K562 (cell line): ENCODE results near the gene ANKRD33. TPM values are rescaled to one million over a fixed set of nuclear protein-coding genes. Genes with fewer than 3 reads are reported as not detected.

Experiments used
- ATAC-seq: fragments of 200-7000 bp; cut with Tn5 transposase; 3 replicates; pipeline ENCODE4 v1.9.1; 2020; ENCODE audit warnings: moderate library complexity
- BruUV-seq: library from RNA; stranded (reverse); fragments of 400-500 nt; replicated peaks from 2 replicates; lab custom pipeline; 2021; lab: Mats Ljungman, UMichigan
- CTCF ChIA-PET: fragments of 300-600 bp; formaldehyde crosslinking; extraction: SDS; loops from one replicate; lab custom pipeline; 2021; ENCODE audit warnings: low intra/inter-chr PET ratio; lab: Yijun Ruan, JAX
- POLR2A ChIA-PET: fragments of 300-600, 350-650 bp; sonication (Branson Sonifier 250); formaldehyde crosslinking; extraction: SDS; loops from one replicate; lab custom pipeline; 2021; ENCODE audit warnings: antibody characterized with exemption, inconsistent platforms; lab: Yijun Ruan, JAX
- DNase-seq, 4 experiments: peaks; one replicate each; pipeline versions ENCODE4 v3.0.0 to v3.0.0-alpha.2; 2011 to 2018; ENCODE audit warnings: low spot score in 3 of 4, mixed read lengths in 3 of 4; ENCODE audit errors: extremely low read depth in 1 of 4
- FAIRE-seq: peaks from 2 replicates; lab custom pipeline; 2011; peaks lifted over from hg19 to GRCh38; lab: Jason Lieb, UNC
- H2AFZ ChIP-seq: 2 replicates; pipeline ENCODE4 v1.6.0; 2011; ENCODE audit warnings: low read depth, low read length, control low read depth, inconsistent platforms
- H3K27ac ChIP-seq: fragments of 200-600 bp; 3 replicates; pipeline ENCODE4 v1.8.0; 2011; ENCODE audit warnings: low read depth, mild to moderate bottlenecking, control low read depth, inconsistent platforms, low read length, moderate library complexity, mixed read lengths; ENCODE audit errors: extremely low read depth
- H3K27me3 ChIP-seq, 2 experiments: fragments of 300-600 bp in 1 of 2; 2 replicates in 1 of 2; 3 replicates in 1 of 2; pipeline versions ENCODE4 v1.6.0 to v1.8.0; 2011; ENCODE audit warnings: inconsistent platforms in 2 of 2, low read length in 2 of 2, mild to moderate bottlenecking in 1 of 2, mixed read lengths in 1 of 2, moderate library complexity in 1 of 2; ENCODE audit not compliant: control insufficient read depth in 2 of 2, insufficient read depth in 2 of 2
- H3K36me3 ChIP-seq: fragments of 300-600 bp; 3 replicates; pipeline ENCODE4 v1.8.0; 2011; ENCODE audit warnings: mild to moderate bottlenecking, low read length, inconsistent platforms; ENCODE audit not compliant: control insufficient read depth, insufficient read depth
- H3K4me1 ChIP-seq, 2 experiments: fragments of 200-600 bp in 1 of 2; replicated peaks in 1 of 2; 2 replicates in 1 of 2; 3 replicates in 1 of 2; pipeline versions ENCODE4 v1.5.1 to v1.8.0; 2011; ENCODE audit warnings: inconsistent platforms in 2 of 2, low read length in 2 of 2, mild to moderate bottlenecking in 1 of 2, mixed read lengths in 1 of 2, moderate library complexity in 1 of 2; ENCODE audit not compliant: control insufficient read depth in 2 of 2, insufficient read depth in 2 of 2
- H3K4me2 ChIP-seq: 2 replicates; pipeline ENCODE4 v1.6.1; 2011; ENCODE audit warnings: low read length, control low read depth, inconsistent platforms, mixed read lengths; ENCODE audit not compliant: insufficient read depth
- H3K4me3 ChIP-seq: fragments of 200-600 bp; sonication (generic), shearing (Covaris generic); 2 replicates; pipeline ENCODE4 v1.5.1; 2016; ENCODE audit warnings: control low read depth, inconsistent platforms
- H3K79me2 ChIP-seq: fragments of 200-600 bp; 3 replicates; pipeline ENCODE4 v1.8.0; 2011; ENCODE audit warnings: low read length, inconsistent platforms; ENCODE audit not compliant: control insufficient read depth, insufficient read depth
- H3K9ac ChIP-seq, 2 experiments: 2 replicates each; pipeline versions ENCODE4 v1.6.0 to v1.6.1; 2011; ENCODE audit warnings: low read depth in 2 of 2, low read length in 2 of 2, control low read depth in 1 of 2, inconsistent platforms in 1 of 2, mild to moderate bottlenecking in 1 of 2, mixed read lengths in 1 of 2; ENCODE audit not compliant: insufficient read depth in 1 of 2
- H3K9me1 ChIP-seq: one replicate; pipeline ENCODE4 v1.6.0; 2011; ENCODE audit warnings: inconsistent platforms, mild to moderate bottlenecking, low read length, moderate library complexity; ENCODE audit not compliant: control insufficient read depth, insufficient read depth
- H3K9me3 ChIP-seq: replicated peaks from 2 replicates; pipeline ENCODE4 v1.5.1; 2011; ENCODE audit warnings: low read depth, low read length, inconsistent platforms; ENCODE audit not compliant: control insufficient read depth, insufficient read depth
- H4K20me1 ChIP-seq: replicated peaks from 2 replicates; pipeline ENCODE4 v1.6.1; 2011; ENCODE audit warnings: low read length, inconsistent platforms, mixed read lengths; ENCODE audit not compliant: control insufficient read depth, insufficient read depth
- EGR1 ChIP-seq: fragments of 450-650 bp; conservative IDR thresholded peaks from 2 replicates; pipeline ENCODE4 v1.6.1; 2017; ENCODE audit warnings: mild to moderate bottlenecking
- EZH2 ChIP-seq: IDR thresholded peaks from 2 replicates; pipeline ENCODE4 v1.6.1; 2012; ENCODE audit warnings: low read depth, mild to moderate bottlenecking, inconsistent platforms, low read length, borderline replicate concordance
- NCOA6 ChIP-seq: fragments of 450-650 bp; IDR thresholded peaks from 2 replicates; pipeline ENCODE4 v1.6.1; 2017; ENCODE audit warnings: mild to moderate bottlenecking
- NR2C1 ChIP-seq, 2 experiments: fragments of 450-650 bp; IDR thresholded peaks; 2 replicates each; pipeline ENCODE4 v1.6.1; 2017; ENCODE audit warnings: mild to moderate bottlenecking in 2 of 2, antibody characterized with exemption in 1 of 2, inconsistent platforms in 1 of 2, missing compliant biosample characterization in 1 of 2, missing genetic modification characterization in 1 of 2
- NR2C2 ChIP-seq, 2 experiments: fragments of 200-800 bp in 1 of 2; sonication (Bioruptor generic) in 1 of 2; sonication (generic) in 1 of 2; formaldehyde crosslinking in 1 of 2; IDR thresholded peaks; 2 replicates each; pipeline versions ENCODE4 v1.6.1 to v1.8.0; 2016 to 2022; ENCODE audit warnings: mild to moderate bottlenecking in 1 of 2, missing compliant biosample characterization in 1 of 2, missing genetic modification characterization in 1 of 2, missing genetic modification reagents in 1 of 2
- SREBF2 ChIP-seq: sonication (generic); formaldehyde crosslinking; IDR thresholded peaks from 2 replicates; pipeline ENCODE4 v1.4.0; 2020; ENCODE audit warnings: mild to moderate bottlenecking, missing genetic modification reagents
- WHSC1 ChIP-seq: IDR thresholded peaks from one replicate; pipeline ENCODE4 v1.6.1; 2012; ENCODE audit warnings: low read length, control low read depth, inconsistent platforms
- ZBTB7A ChIP-seq: IDR thresholded peaks from 2 replicates; pipeline ENCODE4 v1.6.1; 2011; ENCODE audit warnings: low read depth, mild to moderate bottlenecking, low read length, moderate library complexity, borderline replicate concordance; ENCODE audit not compliant: control insufficient read depth
- ZNF146 ChIP-seq: IDR thresholded peaks from one replicate; pipeline ENCODE4 v1.6.1; 2018; ENCODE audit warnings: missing compliant biosample characterization; ENCODE audit not compliant: unreplicated experiment
- WGBS: fragments of 100-300 bp; shearing (Covaris generic); methylation state at CpG from one replicate; pipeline ENCODE4 v1.1.6; 2016; ENCODE audit warnings: low coverage, mixed read lengths; ENCODE audit not compliant: insufficient coverage; ENCODE audit errors: missing lambda C conversion rate; 5-methylcytosine and 5-hydroxymethylcytosine counted together
- in situ Hi-C: fragments of 300-500 bp; cut with MboI; formaldehyde crosslinking; loops from 4 replicates; pipeline ENCODE4 v1.15.0; 2018; ENCODE audit warnings: inconsistent platforms, mixed read lengths
- intact Hi-C: fragments of 100-400 bp; cut with micrococcal nuclease; formaldehyde crosslinking; loops from 2 replicates; pipeline ENCODE4 v1.14.2; 2022
- polyA plus RNA-seq, 8 experiments: library from polyadenylated mRNA; depleted of rRNA in 4 of 8; stranded (reverse) in 5 of 8; unstranded in 3 of 8; fragments of >200 nt; fragmentation: Nextera tagmentation in 2 of 8; fragmentation: Illumina TruSeq in 1 of 8; extraction: Ambion mirVana in 2 of 8; extraction: Trizol in 1 of 8; gene quantifications; 2 replicates each; pipeline versions ENCODE4 v1.2.1 to v1.2.3, GENCODE V29; 2011 to 2014; ENCODE audit warnings: inconsistent platforms in 1 of 8, missing spikeins in 1 of 8
- total RNA-seq, 7 experiments: library from RNA; depleted of rRNA in 6 of 7; stranded (reverse); fragments of >200 nt in 6 of 7; fragmentation: Illumina TruSeq in 2 of 7; extraction: Trizol in 2 of 7; gene quantifications; 2 replicates each; pipeline versions ENCODE4 v1.2.1 to v1.2.3, GENCODE V29; 2011 to 2021; ENCODE audit warnings: low replicate concordance in 1 of 7

The ANKRD33 gene
- total and polyA plus RNA-seq, 9 of the 15 experiments (the other 6 are each of a cell fraction or from before 2014, with no cell fraction given): 0.04 to 0.11 (median 0.07) TPM; not detected in 4

- TF ChIP-seq WHSC1 (no peak), EZH2 (no peak)
- TF ChIP-seq, all 486 proteins: peak for 0
Measured at GRCh38 chr12:51848326-51848727, 39.6 kb upstream of the ANKRD33 start, which contains the start of gene FIGNL2 (continued).

DNA sequence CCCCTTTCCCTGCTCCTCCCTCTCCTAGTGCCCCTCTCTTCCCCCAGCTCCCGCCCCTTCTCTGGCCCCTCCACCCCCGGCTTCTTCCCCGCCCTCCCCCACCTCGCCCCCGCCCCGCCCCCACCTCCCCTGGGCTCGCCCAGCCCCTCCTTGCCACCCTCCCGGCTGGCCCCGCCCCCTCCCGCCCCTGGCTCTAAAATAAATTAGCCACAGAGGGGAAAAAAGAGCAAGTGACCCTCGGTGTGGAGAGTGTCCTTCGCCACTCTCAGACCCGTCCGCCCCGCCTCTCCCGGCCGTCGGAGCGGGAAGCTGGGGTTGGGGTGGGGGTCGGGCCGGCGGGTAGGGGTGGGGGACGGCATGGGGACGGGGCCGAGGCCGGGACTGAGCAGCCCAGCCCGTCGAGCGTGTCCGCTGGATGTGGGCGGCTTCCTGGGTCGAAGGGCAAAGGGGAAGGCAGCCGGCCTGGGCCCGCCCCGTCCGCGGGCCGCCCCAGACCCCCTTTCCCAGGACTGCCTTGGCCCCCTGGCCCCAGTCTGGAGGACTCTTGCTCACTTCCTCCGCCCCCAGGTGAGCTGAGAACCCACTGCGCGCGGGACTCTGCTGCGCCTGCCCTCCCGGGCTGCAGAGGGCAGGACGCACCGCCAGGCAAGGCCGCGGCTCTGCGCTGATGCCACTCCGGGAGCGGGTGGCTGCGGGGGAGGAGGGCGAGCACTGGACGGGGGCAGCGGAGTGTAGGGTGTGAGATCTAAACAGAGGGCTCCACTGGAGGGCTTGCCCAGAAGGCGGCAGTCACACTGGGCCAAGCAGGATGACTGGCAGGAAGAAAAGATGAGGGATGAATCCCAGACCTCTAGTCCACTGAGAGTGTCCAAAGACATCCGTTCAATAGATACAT is 38.8 kb upstream of the ANKRD33 start:
- FAIRE-seq (no peak), ATAC-seq (peak; percentile 49; the same call in 2 of the 3 replicates), DNase-seq (peak; percentile 24 to 85 (median 66))
- H4K20me1 ChIP-seq: peaks cover 14% of the 10 kb centered on the region; the same call in 1 of the 2 replicates
- no peaks in the 10 kb centered on the region for H3K36me3 ChIP-seq
- no peak overlapping the region for H3K27ac ChIP-seq
- ChIA-PET CTCF (interaction anchor here (0.5 kb wide), 1 partner anchor 34 kb away, joined by 3 read pairs; no protein-coding TSS in a partner anchor), POLR2A (no interaction called here)
- BruUV-seq: no TSS peak
- H3K9ac ChIP-seq: no peak overlapping the region
- WGBS: 35% methylated on average over 27 of the region's 57 CpGs
- H2AFZ ChIP-seq: no peak overlapping the region
- H3K4me1 ChIP-seq: peaks cover 0 to 21% of the 10 kb centered on the region in 2 experiments; a peak in 3 of 5 replicates
- no peak overlapping the region for H3K4me2 ChIP-seq
- no peaks in the 10 kb centered on the region for H3K9me1 ChIP-seq
- intact Hi-C loops (no loop called here), in situ Hi-C loops (no loop called here)
- H3K79me2 ChIP-seq: no peaks in the 10 kb centered on the region
- peak; percentile 29; the same call in 1 of the 2 replicates for TF ChIP-seq EGR1
- no peak for TF ChIP-seq NR2C1 (IDR thresholded peaks at IDR 0.05)
- peak; percentile 81 for TF ChIP-seq NR2C1 (tag; IDR thresholded peaks at IDR 0.05)
- no peak for TF ChIP-seq NR2C2 (CRISPR knock-in tag; IDR thresholded peaks at IDR 0.05)
- peak; percentile 73 for TF ChIP-seq NR2C2 (tag; IDR thresholded peaks at IDR 0.05)
- TF ChIP-seq SREBF2 (CRISPR knock-in tag): no peak
- no peak for TF ChIP-seq ZNF146 (CRISPR knock-in tag)
- TF ChIP-seq NCOA6: 0 out of 2 replicates have a peak, but pooled peaks have one; percentile 31
- 0 out of 2 replicates have a peak, but pooled peaks have one; percentile 36 for TF ChIP-seq ZBTB7A
- TF ChIP-seq, all 486 proteins: peak for 5
- Histone ChIP-seq H3K9me3 (no peaks in the 10 kb centered on the region), H3K27me3 (peaks cover 28 to 60% of the 10 kb centered on the region in 2 experiments; a peak in 4 of 5 replicates), H3K4me3 (no peak overlapping the region)
